K562 (cell line): Measurements from ENCODE around the gene NVL. TPM values are rescaled to one million over a fixed set of nuclear protein-coding genes. Genes with fewer than 3 reads are reported as not detected.

Experiments
- ATAC-seq: fragments of 200-7000 bp; cut with Tn5 transposase; 3 replicates; pipeline ENCODE4 v1.9.1; 2020; ENCODE audit warnings: moderate library complexity
- BruUV-seq: library from RNA; stranded (reverse); fragments of 400-500 nt; replicated peaks from 2 replicates; lab custom pipeline; 2021; lab: Mats Ljungman, UMichigan
- CTCF ChIA-PET: fragments of 300-600 bp; formaldehyde crosslinking; extraction: SDS; loops from one replicate; lab custom pipeline; 2021; ENCODE audit warnings: low intra/inter-chr PET ratio; lab: Yijun Ruan, JAX
- POLR2A ChIA-PET: fragments of 300-600, 350-650 bp; sonication (Branson Sonifier 250); formaldehyde crosslinking; extraction: SDS; loops from one replicate; lab custom pipeline; 2021; ENCODE audit warnings: antibody characterized with exemption, inconsistent platforms; lab: Yijun Ruan, JAX
- DNase-seq, 4 experiments: peaks; one replicate each; pipeline versions ENCODE4 v3.0.0 to v3.0.0-alpha.2; 2011 to 2018; ENCODE audit warnings: low spot score in 3 of 4, mixed read lengths in 3 of 4; ENCODE audit errors: extremely low read depth in 1 of 4
- FAIRE-seq: peaks from 2 replicates; lab custom pipeline; 2011; peaks lifted over from hg19 to GRCh38; lab: Jason Lieb, UNC
- H2AFZ ChIP-seq: 2 replicates; pipeline ENCODE4 v1.6.0; 2011; ENCODE audit warnings: low read depth, low read length, control low read depth, inconsistent platforms
- H3K27ac ChIP-seq: fragments of 200-600 bp; 3 replicates; pipeline ENCODE4 v1.8.0; 2011; ENCODE audit warnings: low read depth, mild to moderate bottlenecking, control low read depth, inconsistent platforms, low read length, moderate library complexity, mixed read lengths; ENCODE audit errors: extremely low read depth
- H3K27me3 ChIP-seq, 2 experiments: fragments of 300-600 bp in 1 of 2; 2 replicates in 1 of 2; 3 replicates in 1 of 2; pipeline versions ENCODE4 v1.6.0 to v1.8.0; 2011; ENCODE audit warnings: inconsistent platforms in 2 of 2, low read length in 2 of 2, mild to moderate bottlenecking in 1 of 2, mixed read lengths in 1 of 2, moderate library complexity in 1 of 2; ENCODE audit not compliant: control insufficient read depth in 2 of 2, insufficient read depth in 2 of 2
- H3K36me3 ChIP-seq: fragments of 300-600 bp; 3 replicates; pipeline ENCODE4 v1.8.0; 2011; ENCODE audit warnings: mild to moderate bottlenecking, low read length, inconsistent platforms; ENCODE audit not compliant: control insufficient read depth, insufficient read depth
- H3K4me1 ChIP-seq, 2 experiments: fragments of 200-600 bp in 1 of 2; replicated peaks in 1 of 2; 2 replicates in 1 of 2; 3 replicates in 1 of 2; pipeline versions ENCODE4 v1.5.1 to v1.8.0; 2011; ENCODE audit warnings: inconsistent platforms in 2 of 2, low read length in 2 of 2, mild to moderate bottlenecking in 1 of 2, mixed read lengths in 1 of 2, moderate library complexity in 1 of 2; ENCODE audit not compliant: control insufficient read depth in 2 of 2, insufficient read depth in 2 of 2
- H3K4me2 ChIP-seq: 2 replicates; pipeline ENCODE4 v1.6.1; 2011; ENCODE audit warnings: low read length, control low read depth, inconsistent platforms, mixed read lengths; ENCODE audit not compliant: insufficient read depth
- H3K4me3 ChIP-seq: fragments of 200-600 bp; sonication (generic), shearing (Covaris generic); 2 replicates; pipeline ENCODE4 v1.5.1; 2016; ENCODE audit warnings: control low read depth, inconsistent platforms
- H3K79me2 ChIP-seq: fragments of 200-600 bp; 3 replicates; pipeline ENCODE4 v1.8.0; 2011; ENCODE audit warnings: low read length, inconsistent platforms; ENCODE audit not compliant: control insufficient read depth, insufficient read depth
- H3K9ac ChIP-seq, 2 experiments: 2 replicates each; pipeline versions ENCODE4 v1.6.0 to v1.6.1; 2011; ENCODE audit warnings: low read depth in 2 of 2, low read length in 2 of 2, control low read depth in 1 of 2, inconsistent platforms in 1 of 2, mild to moderate bottlenecking in 1 of 2, mixed read lengths in 1 of 2; ENCODE audit not compliant: insufficient read depth in 1 of 2
- H3K9me1 ChIP-seq: one replicate; pipeline ENCODE4 v1.6.0; 2011; ENCODE audit warnings: inconsistent platforms, mild to moderate bottlenecking, low read length, moderate library complexity; ENCODE audit not compliant: control insufficient read depth, insufficient read depth
- H3K9me3 ChIP-seq: replicated peaks from 2 replicates; pipeline ENCODE4 v1.5.1; 2011; ENCODE audit warnings: low read depth, low read length, inconsistent platforms; ENCODE audit not compliant: control insufficient read depth, insufficient read depth
- H4K20me1 ChIP-seq: replicated peaks from 2 replicates; pipeline ENCODE4 v1.6.1; 2011; ENCODE audit warnings: low read length, inconsistent platforms, mixed read lengths; ENCODE audit not compliant: control insufficient read depth, insufficient read depth
- C11orf30 ChIP-seq: fragments of 450-650 bp; IDR thresholded peaks from 2 replicates; pipeline ENCODE4 v1.6.1; 2016; ENCODE audit warnings: low read depth, mild to moderate bottlenecking
- ETV5 ChIP-seq: sonication (generic); formaldehyde crosslinking; IDR thresholded peaks from 2 replicates; pipeline ENCODE4 v1.4.0; 2020; ENCODE audit warnings: low read depth, mild to moderate bottlenecking, missing genetic modification reagents
- EZH2 ChIP-seq: IDR thresholded peaks from 2 replicates; pipeline ENCODE4 v1.6.1; 2012; ENCODE audit warnings: low read depth, mild to moderate bottlenecking, inconsistent platforms, low read length, borderline replicate concordance
- SMAD2 ChIP-seq: fragments of 150-350 bp; IDR thresholded peaks from 2 replicates; pipeline ENCODE4 v1.6.1; 2014; ENCODE audit warnings: low read depth, mild to moderate bottlenecking, low read length
- TOE1 ChIP-seq, 2 experiments: fragments of 450-650 bp in 1 of 2; sonication (generic) in 1 of 2; formaldehyde crosslinking in 1 of 2; IDR thresholded peaks; 2 replicates each; pipeline versions ENCODE4 v1.7.1 to v1.8.0; 2016 to 2022; ENCODE audit warnings: borderline replicate concordance in 2 of 2, mild to moderate bottlenecking in 2 of 2, antibody characterized with exemption in 1 of 2, inconsistent platforms in 1 of 2, low read depth in 1 of 2, missing genetic modification reagents in 1 of 2, moderate library complexity in 1 of 2
- ZBTB17 ChIP-seq: fragments of 450-650 bp; formaldehyde crosslinking; IDR thresholded peaks from 2 replicates; pipeline ENCODE4 v1.4.0; 2020; ENCODE audit warnings: mild to moderate bottlenecking
- ZNF316 ChIP-seq: fragments of 450-650 bp; IDR thresholded peaks from 2 replicates; pipeline ENCODE4 v1.6.1; 2016
- ZNF347 ChIP-seq: fragments of 450-650 bp; formaldehyde crosslinking; IDR thresholded peaks from 2 replicates; pipeline ENCODE4 v1.4.0; 2020; ENCODE audit warnings: low read depth, mild to moderate bottlenecking, moderate library complexity
- WGBS: fragments of 100-300 bp; shearing (Covaris generic); methylation state at CpG from one replicate; pipeline ENCODE4 v1.1.6; 2016; ENCODE audit warnings: low coverage, mixed read lengths; ENCODE audit not compliant: insufficient coverage; ENCODE audit errors: missing lambda C conversion rate; 5-methylcytosine and 5-hydroxymethylcytosine counted together
- in situ Hi-C: fragments of 300-500 bp; cut with MboI; formaldehyde crosslinking; loops from 4 replicates; pipeline ENCODE4 v1.15.0; 2018; ENCODE audit warnings: inconsistent platforms, mixed read lengths
- intact Hi-C: fragments of 100-400 bp; cut with micrococcal nuclease; formaldehyde crosslinking; loops from 2 replicates; pipeline ENCODE4 v1.14.2; 2022
- polyA plus RNA-seq, 8 experiments: library from polyadenylated mRNA; depleted of rRNA in 4 of 8; stranded (reverse) in 5 of 8; unstranded in 3 of 8; fragments of >200 nt; fragmentation: Nextera tagmentation in 2 of 8; fragmentation: Illumina TruSeq in 1 of 8; extraction: Ambion mirVana in 2 of 8; extraction: Trizol in 1 of 8; gene quantifications; 2 replicates each; pipeline versions ENCODE4 v1.2.1 to v1.2.3, GENCODE V29; 2011 to 2014; ENCODE audit warnings: inconsistent platforms in 1 of 8, missing spikeins in 1 of 8
- total RNA-seq, 7 experiments: library from RNA; depleted of rRNA in 6 of 7; stranded (reverse); fragments of >200 nt in 6 of 7; fragmentation: Illumina TruSeq in 2 of 7; extraction: Trizol in 2 of 7; gene quantifications; 2 replicates each; pipeline versions ENCODE4 v1.2.1 to v1.2.3, GENCODE V29; 2011 to 2021; ENCODE audit warnings: low replicate concordance in 1 of 7

NVL gene
- total and polyA plus RNA-seq, 9 of the 15 experiments (the other 6 are each of a cell fraction or from before 2014, with no cell fraction given), result 32.5 to 86.6 (median 62.9) TPM

DNA sequence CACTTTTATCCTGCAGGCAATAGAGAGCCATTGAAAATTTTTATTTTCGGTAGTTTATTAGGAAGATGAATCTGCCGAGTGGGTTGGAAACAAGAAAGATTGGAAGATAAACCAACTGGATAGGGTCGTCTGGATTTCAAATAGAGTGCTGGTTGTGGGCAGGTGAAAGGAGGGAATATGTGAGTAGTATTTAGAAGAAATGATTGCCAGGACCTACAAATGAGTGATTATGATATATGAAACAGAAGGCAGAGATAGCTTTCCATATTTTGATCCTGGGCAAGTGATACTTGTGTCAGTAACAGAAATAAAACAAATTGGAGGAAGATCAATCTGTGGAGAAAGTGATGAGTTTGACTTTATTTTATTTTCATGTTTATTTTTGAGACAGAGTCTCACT is 29.2 kb upstream of the NVL start:
- H3K9ac ChIP-seq, result no peak overlapping the region
- H3K9me3 ChIP-seq, result no peaks in the 10 kb centered on the region
- 55% methylated on average over 3 of the region's 3 CpGs for WGBS
- TF ChIP-seq ZNF347 (CRISPR knock-in tag), result no peak
- TF ChIP-seq ZNF316, result peak; percentile 52
- TF ChIP-seq C11orf30, result peak; percentile 24; the same call in 1 of the 2 replicates
- no peak for TF ChIP-seq ZBTB17 (CRISPR knock-in tag)
- TF ChIP-seq SMAD2, result no peak
- CTCF ChIA-PET, result no interaction called here
- FAIRE-seq (no peak), ATAC-seq (no peak), DNase-seq (no peak)
- H3K79me2 ChIP-seq, result peaks cover 44% of the 10 kb centered on the region
- in situ Hi-C loops, result no loop called here
- H4K20me1 ChIP-seq, result no peaks in the 10 kb centered on the region
- H2AFZ ChIP-seq, result no peak overlapping the region
- no peaks in the 10 kb centered on the region for H3K9me1 ChIP-seq
- POLR2A ChIA-PET, result no interaction called here
- peaks cover 7% of the 10 kb centered on the region; the same call in 1 of the 3 replicates for H3K36me3 ChIP-seq
- BruUV-seq, result no TSS peak
- peaks cover 12 to 16% of the 10 kb centered on the region in 2 experiments for H3K4me1 ChIP-seq
- H3K4me3 ChIP-seq, result no peak overlapping the region
- no peaks in the 10 kb centered on the region for H3K27me3 ChIP-seq
- no peak overlapping the region for H3K4me2 ChIP-seq
- intact Hi-C loops, result no loop called here
- no peak overlapping the region for H3K27ac ChIP-seq

DNA sequence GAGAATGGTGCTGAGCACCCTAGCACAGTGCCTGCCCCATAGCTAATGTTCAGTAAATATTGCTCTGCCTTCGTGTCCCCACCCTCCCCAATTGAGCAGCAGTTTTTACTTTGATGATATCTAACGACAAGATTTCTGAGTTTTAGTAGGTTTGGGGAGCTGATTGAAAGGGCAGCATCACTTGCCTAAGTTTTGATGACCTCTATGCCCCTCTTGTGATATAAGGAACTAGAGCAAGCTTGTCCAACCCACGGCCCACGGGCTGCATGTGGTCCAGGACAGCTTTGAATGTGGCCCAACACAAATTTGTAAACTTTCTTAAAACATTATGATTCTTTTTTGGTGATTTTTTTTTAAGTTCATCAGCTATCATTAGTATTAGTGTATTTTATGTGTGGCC is 28.3 kb upstream of the NVL start:
- POLR2A ChIA-PET, result interaction anchor here (0.8 to 1.4 kb wide), 8 partner anchors 18 to 241 kb away, joined by 3 to 6 read pairs (median 4); partner anchors contain the start of gene NVL
- TSS peak; percentile 58 for BruUV-seq
- Histone ChIP-seq H3K9me3 (no peaks in the 10 kb centered on the region), H3K27me3 (no peaks in the 10 kb centered on the region), H3K36me3 (no peaks in the 10 kb centered on the region), H3K4me3 (peak overlapping the region; percentile 79), H3K9ac (peak overlapping the region; percentile 0 to 74; a peak in 3 of 4 replicates), H3K9me1 (no peaks in the 10 kb centered on the region), H3K4me2 (peak overlapping the region; percentile 89), H2AFZ (peak overlapping the region; percentile 97), H3K79me2 (peaks cover 39% of the 10 kb centered on the region), H3K27ac (no peak overlapping the region; the same call in 1 of the 3 replicates), H4K20me1 (no peaks in the 10 kb centered on the region), H3K4me1 (peaks cover 12 to 16% of the 10 kb centered on the region in 2 experiments)
- CTCF ChIA-PET, result no interaction called here
- DNase-seq (no peak), ATAC-seq (peak; percentile 21), FAIRE-seq (no peak)
- whole genome bisulfite sequencing, result 15% methylated on average over 4 of the region's 4 CpGs
- TF ChIP-seq EZH2, result no peak
- no peak for TF ChIP-seq TOE1 (IDR thresholded peaks at IDR 0.05; ENCODE audit: borderline replicate concordance)
- 0 out of 2 replicates have a peak, but pooled peaks have one; percentile 51 for TF ChIP-seq TOE1 (CRISPR knock-in tag; IDR thresholded peaks at IDR 0.05; ENCODE audit: borderline replicate concordance, low read depth)
- peak; percentile 45; the same call in 1 of the 2 replicates for TF ChIP-seq ETV5 (CRISPR knock-in tag)
- in situ Hi-C loops (no loop called here), intact Hi-C loops (no loop called here)
